ENCODE data around the gene ANXA11. TPM values are rescaled to one million over a fixed set of nuclear protein-coding genes. Genes with fewer than 3 reads are reported as not detected.

The ANXA11 gene
- total and polyA plus RNA-seq, 2 of the 4 experiments (the other 2 are of a cell fraction), result 39.4 to 109 TPM

- H3K56ac ChIP-seq (ENCODE audit: extremely low read depth, insufficient read depth, low read length), result no peak overlapping the region
- no peak overlapping the region for H3K27ac ChIP-seq (ENCODE audit: insufficient read depth, low read length)
- peaks cover 24 to 72% of the 10 kb centered on the region in 2 experiments for H3K79me1 ChIP-seq (ENCODE audit: low read depth in 1 of 2, low read length in 2 of 2)
- no peak overlapping the region for H3K4ac ChIP-seq (ENCODE audit: low read depth, low read length)
- H3K23ac ChIP-seq (ENCODE audit: low read depth, low read length), result no peak overlapping the region
- intact Hi-C loops (cut with micrococcal nuclease), result no loop called here
- no peaks in the 10 kb centered on the region for H3K27me3 ChIP-seq (ENCODE audit: control insufficient read depth, insufficient read depth, low read length)
- peaks cover 2% of the 10 kb centered on the region; the same call in 1 of the 2 replicates for H3K9me3 ChIP-seq (ENCODE audit: control insufficient read depth, insufficient read depth, low read length)
- no peak overlapping the region for H4K91ac ChIP-seq (ENCODE audit: insufficient read depth, low read depth, low read length)
- peaks cover 85% of the 10 kb centered on the region for H4K20me1 ChIP-seq (ENCODE audit: insufficient read depth, low read length)
- no peak overlapping the region for H3K9ac ChIP-seq (ENCODE audit: low read depth, low read length)
- H3K18ac ChIP-seq (ENCODE audit: low read depth, low read length), result no peak overlapping the region
- no peak overlapping the region for H2AK5ac ChIP-seq (ENCODE audit: low read depth, low read length)
- H3K4me2 ChIP-seq (ENCODE audit: low read depth, low read length), result no peak overlapping the region
- H2BK20ac ChIP-seq (ENCODE audit: low read depth, low read length), result no peak overlapping the region
- TF ChIP-seq NFE2L2 (IDR thresholded peaks at IDR 0.05; ENCODE audit: low read depth, low read length) (no peak), BHLHE40 (IDR thresholded peaks at IDR 0.05; ENCODE audit: low read depth, low read length) (no peak), ELK1 (IDR thresholded peaks at IDR 0.05; ENCODE audit: borderline replicate concordance, low read depth, low read length) (no peak), CTCF (conservative IDR thresholded peaks at IDR 0.05; ENCODE audit: low read depth, low read length) (no peak), USF2 (IDR thresholded peaks at IDR 0.05; ENCODE audit: low read depth, low read length) (no peak), MAFK (IDR thresholded peaks at IDR 0.05; ENCODE audit: low read depth, low read length) (no peak), RCOR1 (IDR thresholded peaks at IDR 0.05; ENCODE audit: insufficient replicate concordance, low read length) (no peak), CHD1 (IDR thresholded peaks at IDR 0.05; ENCODE audit: low read depth, low read length) (no peak), CEBPB (IDR thresholded peaks at IDR 0.05; ENCODE audit: low read depth, low read length) (no peak), RFX5 (IDR thresholded peaks at IDR 0.05; ENCODE audit: low read depth, low read length) (no peak), SMC3 (IDR thresholded peaks at IDR 0.05; ENCODE audit: low read depth, low read length) (no peak), MAZ (IDR thresholded peaks at IDR 0.05; ENCODE audit: borderline replicate concordance, low read depth, low read length) (no peak), POLR2A (IDR thresholded peaks at IDR 0.05; ENCODE audit: low read depth, low read length) (no peak), MXI1 (IDR thresholded peaks at IDR 0.05; ENCODE audit: borderline replicate concordance, low read depth, low read length) (no peak), FOS (IDR thresholded peaks at IDR 0.05; ENCODE audit: low read depth, low read length) (no peak), RAD21 (IDR thresholded peaks at IDR 0.05; ENCODE audit: low read length) (no peak)
- no peak for ATAC-seq (ENCODE audit: low read depth)
- peaks cover 29% of the 10 kb centered on the region for H3K4me1 ChIP-seq (ENCODE audit: control insufficient read depth, insufficient read depth, low read length)
- no peak overlapping the region for H2BK120ac ChIP-seq (ENCODE audit: low read depth, low read length)
- ChIA-PET POLR2A (ENCODE audit: unreplicated experiment) (no interaction called here), CTCF (no interaction called here)
- H4K8ac ChIP-seq (ENCODE audit: low read depth in 2 of 2, low read length in 2 of 2), result no peak overlapping the region
- no peak overlapping the region for H2BK5ac ChIP-seq (ENCODE audit: low read depth, low read length, poor library complexity, severe bottlenecking)
- no peak overlapping the region for H3K14ac ChIP-seq (replicated peaks; ENCODE audit: low read depth, low read length)
- H3K9me1 ChIP-seq (ENCODE audit: insufficient read depth, low read length), result peaks cover 41% of the 10 kb centered on the region
- H4K5ac ChIP-seq (ENCODE audit: low read depth, low read length), result no peak overlapping the region
- BruUV-seq (replicated peaks), result no TSS peak
- H2AFZ ChIP-seq (replicated peaks; ENCODE audit: low read length, poor library complexity), result no peak overlapping the region
- no peak overlapping the region for H2BK15ac ChIP-seq (ENCODE audit: low read depth, low read length)
- H3K4me3 ChIP-seq (ENCODE audit: insufficient read depth, low read depth, low read length), result no peak overlapping the region
- no peak overlapping the region for H2AK9ac ChIP-seq (replicated peaks; ENCODE audit: low read depth, low read length, poor library complexity)
- DNase-seq, result no peak
- dilution Hi-C loops (cut with HindIII; ENCODE audit: low sequenced_read_pairs, unreplicated experiment), result no loop called here
- H3K36me3 ChIP-seq (ENCODE audit: control insufficient read depth, insufficient read depth, low read length), result peaks cover 9% of the 10 kb centered on the region; the same call in 1 of the 2 replicates
- in situ Hi-C loops (cut with MboI; ENCODE audit: low sequenced_read_pairs), result no loop called here
Measured at GRCh38 chr10:80192553-80192952, 12.8 kb downstream of the ANXA11 start.
